Measurements from ENCODE around the gene NR1D1. TPM values are rescaled to one million over a fixed set of nuclear protein-coding genes. Genes with fewer than 3 reads are reported as not detected.

NR1D1 gene
- polyA plus RNA-seq, 1 of the 3 experiments (the other 2 are of a cell fraction), result 6.5 TPM

GRCh38 chr17:40072735-40073346 lies 27.5 kb downstream of the NR1D1 start:
- Histone ChIP-seq H3K27me3 (ENCODE audit: insufficient read depth) (no peaks in the 10 kb centered on the region), H2AFZ (ENCODE audit: low read depth) (no peak overlapping the region), H3K4me2 (peak overlapping the region; percentile 76; the same call in 1 of the 2 replicates), H3K79me2 (ENCODE audit: insufficient read depth) (peaks cover 31% of the 10 kb centered on the region; the same call in 1 of the 2 replicates), H3K9ac (no peak overlapping the region), H3K4me3 (ENCODE audit: low read depth in 2 of 2, low read length in 1 of 2) (no peak overlapping the region), H3K9me3 (no peaks in the 10 kb centered on the region), H3K27ac (ENCODE audit: low read depth in 2 of 2, low read length in 1 of 2) (peak overlapping the region in 1 of 2 experiments; percentile 93; a peak in 3 of 4 replicates), H3F3A (replicated peaks; ENCODE audit: insufficient read depth) (peaks cover 14% of the 10 kb centered on the region), H4K20me1 (ENCODE audit: insufficient read depth) (0 out of 2 replicates have a peak, but pooled peaks cover 3% of the 10 kb centered on the region), H3K4me1 (ENCODE audit: control insufficient read depth in 1 of 2, insufficient read depth in 2 of 2, low read depth in 1 of 2, low read length in 1 of 2) (peaks cover 56 to 84% of the 10 kb centered on the region in 2 experiments; a peak in 3 of 4 replicates), H3K36me3 (replicated peaks in 1 of 2; ENCODE audit: control insufficient read depth in 1 of 2, insufficient read depth in 2 of 2, low read length in 1 of 2) (peaks cover 0 to 4% of the 10 kb centered on the region in 2 experiments), H3K9me2 (no peaks in the 10 kb centered on the region)
- CTCF ChIA-PET, result interaction anchor here (1.1 to 9.3 kb wide), 9 partner anchors 9 to 46 kb away, joined by 3 to 160 read pairs (median 16); partner anchors contain the start of genes MED24 and THRA
- WGBS (ENCODE audit: low lambda C conversion rate), result 69% methylated on average over 7 of the region's 8 CpGs
- no peak for TF ChIP-seq USF2 (IDR thresholded peaks at IDR 0.05; ENCODE audit: borderline replicate concordance, low read depth, low read length)
- no peak for TF ChIP-seq RXRA (IDR thresholded peaks at IDR 0.05; ENCODE audit: borderline replicate concordance, low read depth)
- no peak for TF ChIP-seq EP300 (IDR thresholded peaks at IDR 0.05; ENCODE audit: borderline replicate concordance in 1 of 2, low read depth in 1 of 2, low read length in 1 of 2)
- no peak for TF ChIP-seq ELF1 (IDR thresholded peaks at IDR 0.05)
- TF ChIP-seq SMC3 (IDR thresholded peaks at IDR 0.05; ENCODE audit: low read depth, low read length), result no peak
- no peak for TF ChIP-seq RFX5 (IDR thresholded peaks at IDR 0.05; ENCODE audit: low read length)
- no peak for TF ChIP-seq USF1 (IDR thresholded peaks at IDR 0.05; ENCODE audit: borderline replicate concordance, low read depth)
- no peak for TF ChIP-seq GABPA (IDR thresholded peaks at IDR 0.05; ENCODE audit: low read depth)
- TF ChIP-seq MXI1 (IDR thresholded peaks at IDR 0.05; ENCODE audit: low read depth, low read length), result no peak
- POLR2A ChIA-PET, result interaction anchor here (1.1 kb wide), 1 partner anchor 8 kb away, joined by 3 read pairs; no protein-coding TSS in a partner anchor
- DNase-seq, result peak; percentile 50

- WGBS (ENCODE audit: low lambda C conversion rate), result 0% methylated on average over 4 of the region's 19 CpGs
- no peaks in the 10 kb centered on the region for H3K9me3 ChIP-seq
- ChIA-PET POLR2A (no interaction called here), CTCF (interaction anchor here (1.2 to 9.3 kb wide), 10 partner anchors 9 to 369 kb away, joined by 3 to 160 read pairs (median 10); partner anchors contain the start of genes MED24 and THRA)
- H3K4me3 ChIP-seq (ENCODE audit: low read depth in 2 of 2, low read length in 1 of 2), result no peak overlapping the region
- H3K36me3 ChIP-seq (replicated peaks in 1 of 2; ENCODE audit: control insufficient read depth in 1 of 2, insufficient read depth in 2 of 2, low read length in 1 of 2), result no peaks in the 10 kb centered on the region
- H3K4me2 ChIP-seq, result peak overlapping the region; percentile 76; the same call in 1 of the 2 replicates
- peak overlapping the region; percentile 51 to 93 for H3K27ac ChIP-seq (ENCODE audit: low read depth in 2 of 2, low read length in 1 of 2)
- H3K79me2 ChIP-seq (ENCODE audit: insufficient read depth), result peaks cover 37% of the 10 kb centered on the region; the same call in 1 of the 2 replicates
- H3K4me1 ChIP-seq (ENCODE audit: control insufficient read depth in 1 of 2, insufficient read depth in 2 of 2, low read depth in 1 of 2, low read length in 1 of 2), result peaks cover 57 to 84% of the 10 kb centered on the region in 2 experiments; a peak in 3 of 4 replicates
- 0 out of 2 replicates have a peak, but pooled peaks cover 3% of the 10 kb centered on the region for H4K20me1 ChIP-seq (ENCODE audit: insufficient read depth)
- H3K27me3 ChIP-seq (ENCODE audit: insufficient read depth), result no peaks in the 10 kb centered on the region
- H3K9me2 ChIP-seq, result no peaks in the 10 kb centered on the region
- H2AFZ ChIP-seq (ENCODE audit: low read depth), result no peak overlapping the region
- no peak overlapping the region for H3K9ac ChIP-seq
- peaks cover 14% of the 10 kb centered on the region for H3F3A ChIP-seq (replicated peaks; ENCODE audit: insufficient read depth)
- peak; percentile 79 for DNase-seq
- TF ChIP-seq NFIC (IDR thresholded peaks at IDR 0.05; ENCODE audit: borderline replicate concordance) (peak; percentile 75), CHD2 (IDR thresholded peaks at IDR 0.05; ENCODE audit: low read length, partially characterized antibody) (peak; percentile 81), GABPA (IDR thresholded peaks at IDR 0.05; ENCODE audit: low read depth) (no peak), TCF12 (IDR thresholded peaks at IDR 0.05) (0 out of 2 replicates have a peak, but pooled peaks have one; percentile 2), MAX (IDR thresholded peaks at IDR 0.05; ENCODE audit: low read depth) (0 out of 2 replicates have a peak, but pooled peaks have one; percentile 41), FOSL2 (IDR thresholded peaks at IDR 0.05; ENCODE audit: borderline replicate concordance, low read depth) (no peak), IRF3 (IDR thresholded peaks at IDR 0.05; ENCODE audit: low read depth, low read length) (no peak), CTCF (IDR thresholded peaks at IDR 0.05) (no peak), USF2 (IDR thresholded peaks at IDR 0.05; ENCODE audit: borderline replicate concordance, low read depth, low read length) (peak; percentile 15; the same call in 1 of the 2 replicates), MEF2A (IDR thresholded peaks at IDR 0.05; ENCODE audit: borderline replicate concordance, low read depth) (no peak), SIN3A (IDR thresholded peaks at IDR 0.05; ENCODE audit: borderline replicate concordance, low read depth, low read length) (no peak), GATA2 (CRISPR knock-in tag; IDR thresholded peaks at IDR 0.05) (peak; percentile 35; the same call in 1 of the 2 replicates)
Measured at GRCh38 chr17:40072040-40072734, 28.2 kb downstream of the NR1D1 start.
